Vagina (tissue), 2 donors: ENCODE results near the gene ADARB2.

Source experiments
- POLR2A ChIP-seq, 2 donors: fragments of 450-650 bp; IDR thresholded peaks; one replicate each; pipeline ENCODE4 v1.6.1; 2017; ENCODE audit warnings: antibody characterized with exemption in 2 of 2, mild to moderate bottlenecking in 2 of 2, moderate library complexity in 2 of 2
- POLR2AphosphoS5 ChIP-seq, 2 donors: sonication (generic); formaldehyde crosslinking; IDR thresholded peaks; one replicate each; pipeline ENCODE4 v1.9.0; 2017; ENCODE audit warnings: antibody characterized with exemption in 2 of 2, mild to moderate bottlenecking in 2 of 2, low read depth in 1 of 2; ENCODE audit not compliant: insufficient read depth in 1 of 2
- TF ChIP-seq, protein P1 (sequence below), 3 experiments: fragments of 450-650 bp in 2 of 3; fragments of 200-600 bp in 1 of 3; sonication (generic) in 1 of 3; IDR thresholded peaks; one replicate each; pipeline ENCODE4 v1.5.1; 2017 to 2019; ENCODE audit warnings: antibody characterized with exemption in 3 of 3, mild to moderate bottlenecking in 2 of 3, moderate library complexity in 2 of 3

DNA sequence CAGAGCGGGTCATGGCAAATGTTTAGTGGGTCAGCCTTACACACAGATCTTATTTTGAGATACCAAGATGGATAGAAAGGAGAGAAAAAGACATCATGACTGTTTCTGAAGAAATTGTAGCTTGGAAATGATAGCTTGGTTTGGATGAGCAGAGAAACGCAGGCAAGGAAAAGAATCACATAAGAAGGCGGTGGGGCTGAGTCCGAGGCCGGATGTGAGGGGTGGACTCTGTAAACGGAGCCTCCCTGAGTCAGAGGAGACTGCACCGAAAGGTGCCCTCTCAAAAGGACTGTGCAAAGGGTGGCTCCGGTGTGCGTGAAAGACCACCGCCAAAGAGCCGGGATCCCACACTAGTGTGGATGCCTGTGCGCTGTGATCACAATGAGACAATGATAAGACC, 53.7 kb downstream of the ADARB2 start:
- TF ChIP-seq, protein P1, sequence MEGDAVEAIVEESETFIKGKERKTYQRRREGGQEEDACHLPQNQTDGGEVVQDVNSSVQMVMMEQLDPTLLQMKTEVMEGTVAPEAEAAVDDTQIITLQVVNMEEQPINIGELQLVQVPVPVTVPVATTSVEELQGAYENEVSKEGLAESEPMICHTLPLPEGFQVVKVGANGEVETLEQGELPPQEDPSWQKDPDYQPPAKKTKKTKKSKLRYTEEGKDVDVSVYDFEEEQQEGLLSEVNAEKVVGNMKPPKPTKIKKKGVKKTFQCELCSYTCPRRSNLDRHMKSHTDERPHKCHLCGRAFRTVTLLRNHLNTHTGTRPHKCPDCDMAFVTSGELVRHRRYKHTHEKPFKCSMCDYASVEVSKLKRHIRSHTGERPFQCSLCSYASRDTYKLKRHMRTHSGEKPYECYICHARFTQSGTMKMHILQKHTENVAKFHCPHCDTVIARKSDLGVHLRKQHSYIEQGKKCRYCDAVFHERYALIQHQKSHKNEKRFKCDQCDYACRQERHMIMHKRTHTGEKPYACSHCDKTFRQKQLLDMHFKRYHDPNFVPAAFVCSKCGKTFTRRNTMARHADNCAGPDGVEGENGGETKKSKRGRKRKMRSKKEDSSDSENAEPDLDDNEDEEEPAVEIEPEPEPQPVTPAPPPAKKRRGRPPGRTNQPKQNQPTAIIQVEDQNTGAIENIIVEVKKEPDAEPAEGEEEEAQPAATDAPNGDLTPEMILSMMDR (IDR thresholded peaks at IDR 0.05) = no peak
- TF ChIP-seq POLR2A (IDR thresholded peaks at IDR 0.05) (no peak), POLR2AphosphoS5 (IDR thresholded peaks at IDR 0.05; ENCODE audit: insufficient read depth in 1 of 2, low read depth in 1 of 2) (no peak)
